GM08714 (cell line): Measurements from ENCODE around the gene TBC1D1.

ENCODE experiments used
- H3K4me3 ChIP-seq: fragments of 200-500 bp; sonication (Bioruptor generic); 2 replicates; pipeline ENCODE4 v1.5.1; 2014; ENCODE audit warnings: mild to moderate bottlenecking, low read length, inconsistent platforms
- ZNF274 ChIP-seq: IDR thresholded peaks from 2 replicates; pipeline ENCODE4 v1.6.1; 2012; ENCODE audit warnings: mild to moderate bottlenecking, low read depth, low read length

The TBC1D1 gene

GRCh38 chr4:38089961-38090360 lies 199.1 kb downstream of the TBC1D1 start:
- TF ChIP-seq ZNF274: no peak
- H3K4me3 ChIP-seq: no peak overlapping the region

DNA sequence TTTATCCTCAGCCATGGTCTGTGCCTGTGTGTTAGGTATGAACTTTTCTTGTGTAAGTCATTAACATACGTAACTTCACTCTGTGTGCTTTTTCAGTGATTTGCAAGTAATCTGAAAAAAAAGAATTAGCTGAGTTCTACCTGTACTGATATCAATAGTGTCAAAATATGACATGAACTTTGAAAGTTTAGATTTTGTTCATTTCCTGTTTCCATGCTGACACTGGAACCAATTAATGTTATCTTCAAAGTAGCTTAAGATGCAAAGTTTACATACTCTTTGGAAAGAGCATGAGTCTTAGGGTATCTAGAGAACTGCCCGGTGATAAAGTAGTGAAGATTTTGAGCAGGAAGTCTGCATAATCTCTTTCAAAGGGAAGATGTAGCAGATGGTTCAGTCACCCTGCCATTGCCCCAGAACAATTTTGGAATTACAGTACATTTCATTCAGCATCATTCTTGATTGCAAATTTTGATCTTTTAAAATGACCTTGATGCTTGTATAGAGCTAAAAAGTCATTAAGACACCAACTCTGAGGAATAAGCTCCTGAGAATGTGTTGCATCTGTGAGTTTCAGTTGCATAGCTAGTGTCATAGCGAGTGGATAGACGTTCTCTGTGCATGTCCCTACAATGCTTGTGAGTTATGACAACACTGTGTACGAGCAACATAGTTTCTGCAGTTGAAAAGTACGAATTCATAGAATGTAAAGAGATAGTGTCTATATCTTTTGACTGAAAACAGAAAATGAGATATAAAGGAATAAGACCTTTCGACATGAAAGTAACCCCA lies 199.8 kb downstream of the TBC1D1 start:
- TF ChIP-seq ZNF274: no peak
- H3K4me3 ChIP-seq: no peak overlapping the region

DNA sequence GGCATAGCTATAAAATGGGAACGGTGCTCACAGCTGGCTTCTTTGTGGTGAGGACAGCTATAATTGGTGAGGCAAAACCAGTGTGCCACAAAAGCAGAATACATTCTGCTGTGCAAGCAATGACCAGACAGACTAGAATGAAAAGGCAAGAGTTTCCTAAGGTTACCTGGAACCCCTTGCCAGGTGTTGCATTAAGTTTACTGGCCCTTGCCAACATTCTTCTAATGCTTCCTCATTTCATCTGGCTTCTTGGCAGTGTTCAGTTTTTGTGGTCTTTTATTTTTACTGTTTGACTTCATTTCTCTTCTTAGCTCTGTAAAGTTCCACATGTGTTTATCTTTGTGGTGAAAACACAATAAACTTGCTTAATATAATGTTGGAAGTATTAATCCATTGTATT lies 200.8 kb downstream of the TBC1D1 start:
- no peak overlapping the region for H3K4me3 ChIP-seq
- TF ChIP-seq ZNF274: no peak

- H3K4me3 ChIP-seq: no peak overlapping the region
- TF ChIP-seq ZNF274: no peak
Measured at GRCh38 chr4:38092701-38093100, 201.8 kb downstream of the TBC1D1 start.

- no peak overlapping the region for H3K4me3 ChIP-seq
- TF ChIP-seq ZNF274: no peak
Measured at GRCh38 chr4:38094419-38094818, 203.5 kb downstream of the TBC1D1 start.

- TF ChIP-seq ZNF274: no peak
- no peak overlapping the region for H3K4me3 ChIP-seq
Measured at GRCh38 chr4:38095691-38096090, 204.8 kb downstream of the TBC1D1 start.

GRCh38 chr4:38097818-38098217 lies 206.9 kb downstream of the TBC1D1 start:
- TF ChIP-seq ZNF274: no peak
- H3K4me3 ChIP-seq: no peak overlapping the region

DNA sequence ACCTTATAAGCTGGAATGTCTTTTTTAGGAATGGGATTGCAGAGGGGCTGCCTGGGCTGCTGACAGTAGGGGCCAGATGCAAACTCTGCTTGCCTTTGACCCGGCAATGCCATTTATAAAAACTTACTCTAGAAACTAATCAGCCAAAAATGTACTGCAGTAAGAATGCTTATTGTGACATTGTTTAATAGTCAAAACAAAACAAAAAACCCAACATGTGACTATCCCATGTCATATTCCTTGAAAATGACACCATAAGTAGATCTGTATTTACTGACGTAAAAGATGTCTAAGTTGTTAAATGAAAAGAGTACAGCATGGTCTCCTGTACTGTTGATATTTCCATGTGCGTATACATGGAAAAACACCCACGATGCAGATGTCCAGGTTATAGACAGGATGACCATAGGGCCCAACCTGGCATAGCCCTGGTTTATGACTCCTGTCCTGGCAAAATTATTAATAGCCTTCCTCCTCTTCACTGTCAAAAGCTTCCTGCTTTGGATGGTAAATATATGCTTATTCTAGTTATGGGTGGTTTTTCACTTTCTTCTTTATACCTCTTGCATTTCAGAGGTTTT lies 208.2 kb downstream of the TBC1D1 start:
- TF ChIP-seq ZNF274: no peak
- no peak overlapping the region for H3K4me3 ChIP-seq

DNA sequence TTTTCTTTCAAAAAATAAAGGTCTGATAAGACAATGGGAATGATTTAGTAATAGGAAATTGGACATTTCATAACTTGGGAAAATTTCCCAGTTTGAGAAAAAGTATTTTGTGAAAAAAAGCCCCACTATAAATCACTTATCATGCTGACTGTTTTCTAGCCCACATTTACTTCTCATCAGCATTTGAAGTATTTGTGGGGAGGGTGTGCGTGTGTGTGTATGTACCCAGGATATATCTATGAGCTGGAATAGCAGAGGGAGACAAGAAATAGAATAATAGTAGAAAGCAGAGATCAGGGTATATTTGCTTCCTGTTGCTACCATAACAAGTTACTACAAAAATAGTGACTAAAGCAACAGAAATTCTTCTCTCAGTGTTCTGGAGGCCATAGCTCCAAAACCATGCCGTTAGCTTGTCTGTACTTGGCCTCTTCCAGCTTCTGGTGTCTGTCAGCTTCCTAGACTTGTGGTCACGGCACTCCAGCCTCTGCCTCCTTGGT lies 209.1 kb downstream of the TBC1D1 start:
- TF ChIP-seq ZNF274: no peak
- H3K4me3 ChIP-seq: no peak overlapping the region

GRCh38 chr4:38100474-38101255 lies 209.8 kb downstream of the TBC1D1 start:
- no peak overlapping the region for H3K4me3 ChIP-seq
- no peak for TF ChIP-seq ZNF274

DNA sequence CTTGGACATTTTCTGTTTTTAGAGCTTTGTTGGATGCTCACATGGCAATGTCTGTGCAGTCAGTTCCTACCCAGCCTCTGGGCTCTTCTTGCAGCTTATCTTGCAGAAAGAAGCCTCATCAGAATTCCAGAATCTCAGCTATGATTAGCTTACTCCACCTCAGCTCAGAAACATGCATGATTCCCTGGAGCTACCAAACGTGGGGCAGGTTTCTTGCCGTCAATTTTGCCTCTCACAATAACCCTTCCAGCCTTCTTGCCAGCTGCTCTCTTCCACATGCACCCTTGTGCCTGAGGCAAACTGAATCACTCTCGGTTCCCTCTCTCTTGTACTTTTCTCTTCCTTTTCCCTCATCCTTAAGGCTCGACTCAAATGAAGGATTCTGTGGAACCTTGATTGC lies 210.7 kb downstream of the TBC1D1 start:
- TF ChIP-seq ZNF274: no peak
- H3K4me3 ChIP-seq: no peak overlapping the region

GRCh38 chr4:38102957-38103588 lies 212.2 kb downstream of the TBC1D1 start:
- no peak for TF ChIP-seq ZNF274
- H3K4me3 ChIP-seq: no peak overlapping the region

GRCh38 chr4:38105475-38106220 lies 214.8 kb downstream of the TBC1D1 start:
- no peak for TF ChIP-seq ZNF274
- no peak overlapping the region for H3K4me3 ChIP-seq

GRCh38 chr4:38106311-38106710 lies 215.4 kb downstream of the TBC1D1 start:
- no peak overlapping the region for H3K4me3 ChIP-seq
- no peak for TF ChIP-seq ZNF274
